ENCODE data around the gene ANKRD33B. TPM values are rescaled to one million over a fixed set of nuclear protein-coding genes. Genes with fewer than 3 reads are reported as not detected.

The ANKRD33B gene
- total and polyA plus RNA-seq, 2 donors (not counting 1 experiment from before 2014, with no cell fraction given), result 7.7 to 7.8 TPM

GRCh38 chr5:10619649-10620048 is 55.8 kb downstream of the ANKRD33B start:
- Histone ChIP-seq H3K4me2 (ENCODE audit: extremely low read depth, insufficient read depth, low read length) (no peak overlapping the region), H3K36me3 (ENCODE audit: control insufficient read depth, insufficient read depth, low read length) (no peaks in the 10 kb centered on the region), H4K20me1 (ENCODE audit: control insufficient read depth, extremely low read depth, insufficient read depth, low read length) (no peaks in the 10 kb centered on the region), H3K27ac (ENCODE audit: insufficient read depth, low read length) (no peak overlapping the region), H3K79me2 (ENCODE audit: control insufficient read depth, insufficient read depth, low read length) (no peaks in the 10 kb centered on the region), H3K27me3 (ENCODE audit: control insufficient read depth, insufficient read depth, low read length) (no peaks in the 10 kb centered on the region), H3K4me3 (replicated peaks in 1 of 4; ENCODE audit: control extremely low read depth in 1 of 4, insufficient read depth in 1 of 4, low read depth in 3 of 4, low read length in 4 of 4) (no peak overlapping the region), H3K9me3 (ENCODE audit: control insufficient read depth, insufficient read depth, low read depth, low read length) (no peaks in the 10 kb centered on the region), H3K4me1 (ENCODE audit: control insufficient read depth, extremely low read depth, insufficient read depth, low read length) (no peaks in the 10 kb centered on the region), H2AFZ (ENCODE audit: low read length) (no peak overlapping the region), H3K9ac (ENCODE audit: insufficient read depth, low read length) (no peak overlapping the region)
- no peak for TF ChIP-seq EZH2 (IDR thresholded peaks at IDR 0.05; ENCODE audit: low read length, missing control alignments)
- TF ChIP-seq, protein P1, sequence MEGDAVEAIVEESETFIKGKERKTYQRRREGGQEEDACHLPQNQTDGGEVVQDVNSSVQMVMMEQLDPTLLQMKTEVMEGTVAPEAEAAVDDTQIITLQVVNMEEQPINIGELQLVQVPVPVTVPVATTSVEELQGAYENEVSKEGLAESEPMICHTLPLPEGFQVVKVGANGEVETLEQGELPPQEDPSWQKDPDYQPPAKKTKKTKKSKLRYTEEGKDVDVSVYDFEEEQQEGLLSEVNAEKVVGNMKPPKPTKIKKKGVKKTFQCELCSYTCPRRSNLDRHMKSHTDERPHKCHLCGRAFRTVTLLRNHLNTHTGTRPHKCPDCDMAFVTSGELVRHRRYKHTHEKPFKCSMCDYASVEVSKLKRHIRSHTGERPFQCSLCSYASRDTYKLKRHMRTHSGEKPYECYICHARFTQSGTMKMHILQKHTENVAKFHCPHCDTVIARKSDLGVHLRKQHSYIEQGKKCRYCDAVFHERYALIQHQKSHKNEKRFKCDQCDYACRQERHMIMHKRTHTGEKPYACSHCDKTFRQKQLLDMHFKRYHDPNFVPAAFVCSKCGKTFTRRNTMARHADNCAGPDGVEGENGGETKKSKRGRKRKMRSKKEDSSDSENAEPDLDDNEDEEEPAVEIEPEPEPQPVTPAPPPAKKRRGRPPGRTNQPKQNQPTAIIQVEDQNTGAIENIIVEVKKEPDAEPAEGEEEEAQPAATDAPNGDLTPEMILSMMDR (conservative IDR thresholded peaks at IDR 0.05 in 1 of 2, IDR thresholded peaks at IDR 0.05 in 1 of 2; ENCODE audit: low read depth in 1 of 2, low read length in 2 of 2), result no peak
- DNase-seq (ENCODE audit: low read depth in 2 of 2), result no peak

DNA sequence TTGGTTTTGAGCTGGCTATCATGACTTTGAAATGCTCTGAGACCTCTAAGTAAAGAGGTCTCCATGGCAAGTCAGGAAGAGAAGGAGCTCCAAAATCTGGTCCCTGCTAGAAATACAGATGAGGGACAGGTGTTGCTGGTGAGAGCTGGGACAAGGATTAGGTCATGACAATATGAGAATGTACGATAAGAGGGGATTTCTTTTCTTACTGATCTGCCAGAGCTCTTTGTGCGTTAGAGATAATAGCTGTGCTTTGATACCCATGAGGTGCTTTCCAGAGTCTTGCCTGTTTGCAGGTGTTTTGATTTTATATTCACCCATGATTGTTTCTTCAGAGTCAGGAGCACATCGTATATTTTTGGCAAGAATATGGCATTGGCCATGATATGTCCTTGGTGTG is 56.5 kb downstream of the ANKRD33B start:
- no peak overlapping the region for H2AFZ ChIP-seq (ENCODE audit: low read length)
- TF ChIP-seq EZH2 (IDR thresholded peaks at IDR 0.05; ENCODE audit: low read length, missing control alignments), result no peak
- TF ChIP-seq, protein P1 (conservative IDR thresholded peaks at IDR 0.05 in 1 of 2, IDR thresholded peaks at IDR 0.05 in 1 of 2; ENCODE audit: low read depth in 1 of 2, low read length in 2 of 2), result no peak
- H3K4me2 ChIP-seq (ENCODE audit: extremely low read depth, insufficient read depth, low read length), result no peak overlapping the region
- no peak overlapping the region for H3K9ac ChIP-seq (ENCODE audit: insufficient read depth, low read length)
- no peak overlapping the region for H3K27ac ChIP-seq (ENCODE audit: insufficient read depth, low read length)
- H3K9me3 ChIP-seq (ENCODE audit: control insufficient read depth, insufficient read depth, low read depth, low read length), result no peaks in the 10 kb centered on the region
- no peaks in the 10 kb centered on the region for H3K36me3 ChIP-seq (ENCODE audit: control insufficient read depth, insufficient read depth, low read length)
- H3K27me3 ChIP-seq (ENCODE audit: control insufficient read depth, insufficient read depth, low read length), result no peaks in the 10 kb centered on the region
- H3K4me3 ChIP-seq (replicated peaks in 1 of 4; ENCODE audit: control extremely low read depth in 1 of 4, insufficient read depth in 1 of 4, low read depth in 3 of 4, low read length in 4 of 4), result no peak overlapping the region
- H3K79me2 ChIP-seq (ENCODE audit: control insufficient read depth, insufficient read depth, low read length), result no peaks in the 10 kb centered on the region
- H4K20me1 ChIP-seq (ENCODE audit: control insufficient read depth, extremely low read depth, insufficient read depth, low read length), result no peaks in the 10 kb centered on the region
- DNase-seq (ENCODE audit: low read depth in 2 of 2), result no peak
- no peaks in the 10 kb centered on the region for H3K4me1 ChIP-seq (ENCODE audit: control insufficient read depth, extremely low read depth, insufficient read depth, low read length)

- no peaks in the 10 kb centered on the region for H3K9me3 ChIP-seq (ENCODE audit: control insufficient read depth, insufficient read depth, low read depth, low read length)
- no peak overlapping the region for H3K4me3 ChIP-seq (replicated peaks in 1 of 4; ENCODE audit: control extremely low read depth in 1 of 4, insufficient read depth in 1 of 4, low read depth in 3 of 4, low read length in 4 of 4)
- H3K9ac ChIP-seq (ENCODE audit: insufficient read depth, low read length), result no peak overlapping the region
- no peaks in the 10 kb centered on the region for H3K36me3 ChIP-seq (ENCODE audit: control insufficient read depth, insufficient read depth, low read length)
- no peaks in the 10 kb centered on the region for H3K4me1 ChIP-seq (ENCODE audit: control insufficient read depth, extremely low read depth, insufficient read depth, low read length)
- no peak overlapping the region for H3K4me2 ChIP-seq (ENCODE audit: extremely low read depth, insufficient read depth, low read length)
- no peaks in the 10 kb centered on the region for H3K79me2 ChIP-seq (ENCODE audit: control insufficient read depth, insufficient read depth, low read length)
- no peak overlapping the region for H3K27ac ChIP-seq (ENCODE audit: insufficient read depth, low read length)
- TF ChIP-seq EZH2 (IDR thresholded peaks at IDR 0.05; ENCODE audit: low read length, missing control alignments), result no peak
- TF ChIP-seq, protein P1 (conservative IDR thresholded peaks at IDR 0.05 in 1 of 2, IDR thresholded peaks at IDR 0.05 in 1 of 2; ENCODE audit: low read depth in 1 of 2, low read length in 2 of 2), result no peak
- no peak overlapping the region for H2AFZ ChIP-seq (ENCODE audit: low read length)
- DNase-seq (ENCODE audit: low read depth in 2 of 2), result no peak
- no peaks in the 10 kb centered on the region for H4K20me1 ChIP-seq (ENCODE audit: control insufficient read depth, extremely low read depth, insufficient read depth, low read length)
- H3K27me3 ChIP-seq (ENCODE audit: control insufficient read depth, insufficient read depth, low read length), result no peaks in the 10 kb centered on the region
These were observed 58.0 kb downstream of the ANKRD33B start for GRCh38 chr5:10621832-10622231.

Data from fibroblast of lung (primary cell).